Activated CD8-positive, alpha-beta T cell treated with anti-CD3 and anti-CD28 coated beads for 36 hours (primary cell): ENCODE data around the gene ELF5. TPM values are rescaled to one million over a fixed set of nuclear protein-coding genes. Genes with fewer than 3 reads are reported as not detected.

Experiments used
- ATAC-seq: fragments of 200-7000 bp; cut with Tn5 transposase; one replicate; pipeline ENCODE4 v1.10.0; 2021; ENCODE audit warnings: mild to moderate bottlenecking, moderate library complexity
- CTCF ChIA-PET: fragments of 350-600 bp; sonication (Branson Sonifier 250); formaldehyde crosslinking; loops from one replicate; lab custom pipeline; 2021; ENCODE audit warnings: antibody characterized with exemption; lab: Charles Lee
- POLR2A ChIA-PET: fragments of 350-600 bp; sonication (Branson Sonifier 250); formaldehyde crosslinking; loops from one replicate; lab custom pipeline; 2021; ENCODE audit warnings: antibody characterized with exemption; lab: Charles Lee
- DNase-seq: peaks from one replicate; pipeline ENCODE4 v3.0.0-alpha.2; 2020
- H3K27ac Mint-ChIP-seq: one replicate; pipeline ENCODE4 v1.8.0; 2021; ENCODE audit warnings: mild to moderate bottlenecking, mixed read lengths
- H3K27me3 Mint-ChIP-seq: one replicate; pipeline ENCODE4 v1.8.0; 2021; ENCODE audit warnings: mixed read lengths
- H3K36me3 Mint-ChIP-seq: one replicate; pipeline ENCODE4 v1.8.0; 2021; ENCODE audit warnings: low read depth, mixed read lengths
- H3K4me1 Mint-ChIP-seq: one replicate; pipeline ENCODE4 v1.8.0; 2021; ENCODE audit warnings: low read depth, mixed read lengths
- H3K4me3 Mint-ChIP-seq: one replicate; pipeline ENCODE4 v1.8.0; 2021; ENCODE audit warnings: mild to moderate bottlenecking, moderate library complexity, mixed read lengths
- H3K9me3 Mint-ChIP-seq: one replicate; pipeline ENCODE4 v1.8.0; 2021; ENCODE audit warnings: mixed read lengths
- intact Hi-C: fragments of 100-400 bp; cut with micrococcal nuclease; formaldehyde crosslinking; loops from one replicate; pipeline ENCODE4 v1.10.0; 2022
- total RNA-seq, 2 experiments: library from RNA; stranded (reverse); gene quantifications; one replicate each; pipeline ENCODE4 v1.2.3, GENCODE V29; 2021
- TF ChIP-seq, protein P1 (sequence below): fragments of 200-600 bp; IDR thresholded peaks from one replicate; pipeline ENCODE4 v1.8.0; 2022; ENCODE audit warnings: antibody characterized with exemption, mild to moderate bottlenecking

Gene ELF5
- total RNA-seq, 2 experiments from 2014 or later = not detected

- Mint-ChIP-seq H3K27ac (no peak overlapping the region), H3K4me1 (no peaks in the 10 kb centered on the region), H3K27me3 (no peaks in the 10 kb centered on the region), H3K4me3 (no peak overlapping the region), H3K9me3 (no peaks in the 10 kb centered on the region), H3K36me3 (no peaks in the 10 kb centered on the region)
- ChIA-PET CTCF (interaction anchor here (1.4 kb wide), 1 partner anchor 14 kb away, joined by 3 read pairs; no protein-coding TSS in a partner anchor), POLR2A (no interaction called here)
- intact Hi-C loops = no loop called here
- TF ChIP-seq, protein P1, sequence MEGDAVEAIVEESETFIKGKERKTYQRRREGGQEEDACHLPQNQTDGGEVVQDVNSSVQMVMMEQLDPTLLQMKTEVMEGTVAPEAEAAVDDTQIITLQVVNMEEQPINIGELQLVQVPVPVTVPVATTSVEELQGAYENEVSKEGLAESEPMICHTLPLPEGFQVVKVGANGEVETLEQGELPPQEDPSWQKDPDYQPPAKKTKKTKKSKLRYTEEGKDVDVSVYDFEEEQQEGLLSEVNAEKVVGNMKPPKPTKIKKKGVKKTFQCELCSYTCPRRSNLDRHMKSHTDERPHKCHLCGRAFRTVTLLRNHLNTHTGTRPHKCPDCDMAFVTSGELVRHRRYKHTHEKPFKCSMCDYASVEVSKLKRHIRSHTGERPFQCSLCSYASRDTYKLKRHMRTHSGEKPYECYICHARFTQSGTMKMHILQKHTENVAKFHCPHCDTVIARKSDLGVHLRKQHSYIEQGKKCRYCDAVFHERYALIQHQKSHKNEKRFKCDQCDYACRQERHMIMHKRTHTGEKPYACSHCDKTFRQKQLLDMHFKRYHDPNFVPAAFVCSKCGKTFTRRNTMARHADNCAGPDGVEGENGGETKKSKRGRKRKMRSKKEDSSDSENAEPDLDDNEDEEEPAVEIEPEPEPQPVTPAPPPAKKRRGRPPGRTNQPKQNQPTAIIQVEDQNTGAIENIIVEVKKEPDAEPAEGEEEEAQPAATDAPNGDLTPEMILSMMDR = no peak
- no peak for ATAC-seq
- DNase-seq = no peak
These were observed 2.9 kb downstream of the ELF5 start for GRCh38 chr11:34510673-34511072.

DNA sequence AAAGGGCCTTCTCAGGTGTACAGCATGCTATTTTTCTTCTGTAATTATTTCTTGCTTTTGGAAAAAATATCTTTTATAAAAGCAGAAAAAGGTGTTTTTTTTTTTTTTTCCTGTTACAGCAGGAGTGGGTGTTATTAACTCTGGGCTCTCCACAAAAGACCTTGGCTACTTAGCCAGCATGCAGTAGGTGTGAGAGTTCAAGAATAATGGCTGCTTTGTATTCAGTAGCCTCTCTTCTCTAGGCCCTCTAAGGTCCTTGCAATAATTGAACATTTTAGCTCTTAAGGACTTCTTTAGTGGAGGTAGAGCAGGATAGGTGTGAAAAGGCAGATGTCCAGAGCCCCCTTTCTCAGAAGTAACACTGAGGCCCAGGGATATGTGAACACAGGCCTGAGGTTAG lies 3.4 kb downstream of the ELF5 start:
- no peak for ATAC-seq
- Mint-ChIP-seq H3K4me3 (no peak overlapping the region), H3K36me3 (no peaks in the 10 kb centered on the region), H3K27me3 (no peaks in the 10 kb centered on the region), H3K9me3 (no peaks in the 10 kb centered on the region), H3K27ac (no peak overlapping the region), H3K4me1 (no peaks in the 10 kb centered on the region)
- CTCF ChIA-PET = no interaction called here
- intact Hi-C loops = no loop called here
- DNase-seq = no peak
- POLR2A ChIA-PET = no interaction called here
- TF ChIP-seq, protein P1 = no peak

- TF ChIP-seq, protein P1 = no peak
- H3K36me3 Mint-ChIP-seq = no peaks in the 10 kb centered on the region
- DNase-seq (no peak), ATAC-seq (no peak)
- no peaks in the 10 kb centered on the region for H3K4me1 Mint-ChIP-seq
- POLR2A ChIA-PET = no interaction called here
- no peak overlapping the region for H3K27ac Mint-ChIP-seq
- CTCF ChIA-PET = interaction anchor here (1.4 kb wide), 1 partner anchor 382 kb away, joined by 4 read pairs; no protein-coding TSS in a partner anchor
- intact Hi-C loops = no loop called here
- no peaks in the 10 kb centered on the region for H3K27me3 Mint-ChIP-seq
- no peak overlapping the region for H3K4me3 Mint-ChIP-seq
- no peaks in the 10 kb centered on the region for H3K9me3 Mint-ChIP-seq
These were observed 4.2 kb downstream of the ELF5 start for GRCh38 chr11:34509336-34509876.

- H3K4me3 Mint-ChIP-seq = no peak overlapping the region
- POLR2A ChIA-PET = no interaction called here
- no peaks in the 10 kb centered on the region for H3K9me3 Mint-ChIP-seq
- DNase-seq = no peak
- intact Hi-C loops = no loop called here
- H3K27ac Mint-ChIP-seq = no peak overlapping the region
- CTCF ChIA-PET = interaction anchor here (1.4 kb wide), 1 partner anchor 383 kb away, joined by 4 read pairs; no protein-coding TSS in a partner anchor
- ATAC-seq = no peak
- H3K36me3 Mint-ChIP-seq = no peaks in the 10 kb centered on the region
- no peaks in the 10 kb centered on the region for H3K27me3 Mint-ChIP-seq
- no peaks in the 10 kb centered on the region for H3K4me1 Mint-ChIP-seq
- TF ChIP-seq, protein P1 = no peak
These were observed 5.1 kb downstream of the ELF5 start for GRCh38 chr11:34508524-34508923.

DNA sequence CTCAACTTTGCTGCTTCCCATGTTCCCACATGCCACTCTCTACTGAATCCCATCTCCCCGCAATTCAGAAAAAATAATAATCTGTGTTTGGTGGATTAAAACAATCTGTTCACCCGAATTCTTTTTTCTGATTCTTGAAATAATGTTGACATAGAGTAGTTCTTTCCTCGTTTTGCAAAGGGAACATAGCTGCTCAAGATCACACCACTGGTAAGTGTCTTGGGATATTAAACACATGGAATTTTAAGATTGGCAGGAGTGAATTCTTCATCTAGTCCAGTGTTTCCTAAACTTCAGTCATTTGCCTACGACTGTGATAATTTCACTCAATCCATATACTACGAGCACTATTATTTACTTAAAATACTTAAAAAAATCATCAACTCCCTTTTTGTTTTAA lies 6.0 kb downstream of the ELF5 start:
- H3K27me3 Mint-ChIP-seq = no peaks in the 10 kb centered on the region
- H3K36me3 Mint-ChIP-seq = no peaks in the 10 kb centered on the region
- DNase-seq = no peak
- intact Hi-C loops = no loop called here
- no peak overlapping the region for H3K27ac Mint-ChIP-seq
- ATAC-seq = no peak
- no peaks in the 10 kb centered on the region for H3K4me1 Mint-ChIP-seq
- POLR2A ChIA-PET = no interaction called here
- TF ChIP-seq, protein P1 = no peak
- no peaks in the 10 kb centered on the region for H3K9me3 Mint-ChIP-seq
- H3K4me3 Mint-ChIP-seq = no peak overlapping the region
- CTCF ChIA-PET = interaction anchor here (1.1 to 1.2 kb wide), 2 partner anchors 15 to 39 kb away, joined by 3 read pairs; no protein-coding TSS in a partner anchor
